HG03060 (cell line): ENCODE data around the gene DUSP12.

Source experiments
- ATAC-seq: cut with Tn5 transposase; IDR thresholded peaks from one replicate; pipeline ENCODE4 v1.9.1; 2021; ENCODE audit warnings: low read depth, moderate number of reproducible peaks; ENCODE audit not compliant: unreplicated experiment

Gene DUSP12

GRCh38 chr1:161805399-161806197 lies 56.0 kb downstream of the DUSP12 start:
- ATAC-seq = no peak
